Testis (tissue), 3 donors: ENCODE results near the gene SMIM36. TPM values are rescaled to one million over a fixed set of nuclear protein-coding genes. Genes with fewer than 3 reads are reported as not detected.

Source experiments
- DNase-seq: peaks from one replicate; pipeline ENCODE4 v3.0.0-alpha.2; 2019
- H3K27ac ChIP-seq, 2 donors: fragments of 200-600 bp; sonication (generic); one replicate each; pipeline ENCODE4 v1.5.1; 2019
- H3K27me3 ChIP-seq: fragments of 200-600 bp; sonication (generic); one replicate; pipeline ENCODE4 v1.5.1; 2019
- H3K36me3 ChIP-seq: fragments of 200-600 bp; sonication (generic); one replicate; pipeline ENCODE4 v1.5.1; 2017; ENCODE audit warnings: low read depth; ENCODE audit errors: missing control alignments
- H3K4me1 ChIP-seq: fragments of 200-600 bp; sonication (generic); one replicate; pipeline ENCODE4 v1.5.1; 2019
- H3K4me3 ChIP-seq, 2 donors: fragments of 200-600 bp; sonication (generic); one replicate each; pipeline ENCODE4 v1.5.1; 2017 to 2019
- H3K9me3 ChIP-seq: fragments of 200-600 bp; sonication (generic); one replicate; pipeline ENCODE4 v1.5.1; 2017
- CTCF ChIP-seq, 3 experiments: fragments of 450-650 bp in 2 of 3; fragments of 200-600 bp in 1 of 3; sonication (generic) in 1 of 3; IDR thresholded peaks; one replicate each; pipeline ENCODE4 v1.5.1; 2016 to 2019; ENCODE audit warnings: antibody characterized with exemption in 3 of 3, mild to moderate bottlenecking in 2 of 3, moderate library complexity in 1 of 3
- POLR2A ChIP-seq: fragments of 450-650 bp; IDR thresholded peaks from one replicate; pipeline ENCODE4 v1.6.1; 2017; ENCODE audit warnings: antibody characterized with exemption, mild to moderate bottlenecking, moderate library complexity
- WGBS, 2 donors: methylation state at CpG; one replicate each; pipeline ENCODE4 v1.1.5; 2018; 5-methylcytosine and 5-hydroxymethylcytosine counted together
- intact Hi-C: fragments of 100-400 bp; cut with DNase I; formaldehyde crosslinking; loops from one replicate; pipeline ENCODE4 v1.15.1; 2023; ENCODE audit warnings: low total_unique reads
- polyA plus RNA-seq: library from polyadenylated mRNA; stranded (reverse); fragments of 350-450 nt; fragmentation: Illumina TruSeq; extraction: RNeasy Lipid Tissue Mini Kit (QIAGEN cat#74804); gene quantifications from one replicate; pipeline ENCODE4 v1.2.3, GENCODE V29; 2014; ENCODE audit warnings: low read depth, low replicate concordance; ENCODE audit not compliant: insufficient read depth
- total RNA-seq, 2 donors: library from RNA; depleted of rRNA; stranded (reverse); fragments of >200 nt; gene quantifications; one replicate each; pipeline ENCODE4 v1.2.3, GENCODE V29; 2016

Gene SMIM36
- total and polyA plus RNA-seq, 3 donors from 2014 or later, result 0.55 to 26.0 (median 9.5) TPM

GRCh38 chr17:55546481-55546880 is 35.2 kb upstream of the SMIM36 start:
- Histone ChIP-seq H3K4me3 (no peak overlapping the region), H3K27ac (no peak overlapping the region), H3K36me3 (no peaks in the 10 kb centered on the region), H3K9me3 (no peaks in the 10 kb centered on the region), H3K4me1 (no peaks in the 10 kb centered on the region), H3K27me3 (no peaks in the 10 kb centered on the region)
- 93 to 96% methylated on average over 2 of the region's 2 CpGs for WGBS, 2 donors
- no peak for DNase-seq
- TF ChIP-seq CTCF (IDR thresholded peaks at IDR 0.05) (no peak), POLR2A (no peak)
- intact Hi-C loops, result no loop called here

- TF ChIP-seq POLR2A (no peak), CTCF (IDR thresholded peaks at IDR 0.05) (no peak)
- no peaks in the 10 kb centered on the region for H3K36me3 ChIP-seq
- no peak overlapping the region for H3K27ac ChIP-seq
- intact Hi-C loops, result no loop called here
- H3K9me3 ChIP-seq, result no peaks in the 10 kb centered on the region
- DNase-seq, result no peak
- no peaks in the 10 kb centered on the region for H3K27me3 ChIP-seq
- no peaks in the 10 kb centered on the region for H3K4me1 ChIP-seq
- no peak overlapping the region for H3K4me3 ChIP-seq
- 77 to 89% methylated on average over 6 of the region's 6 CpGs for WGBS, 2 donors
These were observed 34.6 kb upstream of the SMIM36 start for GRCh38 chr17:55545806-55546205.

GRCh38 chr17:55543709-55544108 is 32.5 kb upstream of the SMIM36 start:
- TF ChIP-seq POLR2A (no peak), CTCF (IDR thresholded peaks at IDR 0.05) (no peak)
- no peak overlapping the region for H3K4me3 ChIP-seq
- intact Hi-C loops, result no loop called here
- no peaks in the 10 kb centered on the region for H3K9me3 ChIP-seq
- no peaks in the 10 kb centered on the region for H3K4me1 ChIP-seq
- no peaks in the 10 kb centered on the region for H3K27me3 ChIP-seq
- H3K36me3 ChIP-seq, result no peaks in the 10 kb centered on the region
- no peak for DNase-seq
- no peak overlapping the region for H3K27ac ChIP-seq

- no peak for TF ChIP-seq POLR2A
- no peak for TF ChIP-seq CTCF (IDR thresholded peaks at IDR 0.05)
- no peaks in the 10 kb centered on the region for H3K9me3 ChIP-seq
- H3K4me3 ChIP-seq, result no peak overlapping the region
- no peak for DNase-seq
- no peak overlapping the region for H3K27ac ChIP-seq
- H3K4me1 ChIP-seq, result no peaks in the 10 kb centered on the region
- H3K27me3 ChIP-seq, result no peaks in the 10 kb centered on the region
- 58 to 66% methylated on average over 4 of the region's 4 CpGs for WGBS, 2 donors
- intact Hi-C loops, result no loop called here
- H3K36me3 ChIP-seq, result no peaks in the 10 kb centered on the region
These were observed 29.3 kb upstream of the SMIM36 start for GRCh38 chr17:55540414-55541091.

- Histone ChIP-seq H3K27me3 (no peaks in the 10 kb centered on the region), H3K9me3 (no peaks in the 10 kb centered on the region), H3K36me3 (no peaks in the 10 kb centered on the region), H3K27ac (no peak overlapping the region), H3K4me3 (no peak overlapping the region), H3K4me1 (no peaks in the 10 kb centered on the region)
- DNase-seq, result no peak
- 69 to 84% methylated on average over 1 of the region's 1 CpG for WGBS, 2 donors
- TF ChIP-seq CTCF (IDR thresholded peaks at IDR 0.05), result no peak
- no peak for TF ChIP-seq POLR2A
- intact Hi-C loops, result no loop called here
These were observed 25.0 kb upstream of the SMIM36 start for GRCh38 chr17:55536205-55536604.
